ENCODE measurements around the gene CA4.
"Not testable (repeated sequence)": the region's sequence is repeated elsewhere in the genome, so short reads cannot be mapped to it uniquely, and the experiment has no call there.

CA4 gene

DNA sequence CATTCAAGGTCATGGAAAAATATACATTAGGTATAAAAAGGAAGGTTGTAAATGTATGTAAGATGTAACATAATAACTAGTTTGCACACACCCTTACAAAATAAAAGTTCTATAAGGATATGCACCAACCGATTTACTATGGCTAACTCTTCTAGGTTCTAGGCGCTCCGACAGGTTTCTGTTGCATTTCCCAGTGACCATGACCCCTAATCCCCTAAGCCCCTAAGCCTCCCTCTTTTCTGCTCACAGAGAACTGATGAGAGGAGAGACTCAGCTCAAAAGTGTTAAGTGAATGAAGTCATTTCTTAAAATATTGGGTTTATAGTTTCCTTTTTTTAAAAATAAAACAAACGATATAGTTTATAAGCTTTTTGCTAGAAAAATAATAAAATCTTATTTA is 41.1 kb upstream of the CA4 start:
- no peak overlapping the region for H3K4me3 ChIP-seq (ENCODE audit: low read depth, low read length)
- no peak for DNase-seq (ENCODE audit: low read depth)
- TF ChIP-seq, protein P1, sequence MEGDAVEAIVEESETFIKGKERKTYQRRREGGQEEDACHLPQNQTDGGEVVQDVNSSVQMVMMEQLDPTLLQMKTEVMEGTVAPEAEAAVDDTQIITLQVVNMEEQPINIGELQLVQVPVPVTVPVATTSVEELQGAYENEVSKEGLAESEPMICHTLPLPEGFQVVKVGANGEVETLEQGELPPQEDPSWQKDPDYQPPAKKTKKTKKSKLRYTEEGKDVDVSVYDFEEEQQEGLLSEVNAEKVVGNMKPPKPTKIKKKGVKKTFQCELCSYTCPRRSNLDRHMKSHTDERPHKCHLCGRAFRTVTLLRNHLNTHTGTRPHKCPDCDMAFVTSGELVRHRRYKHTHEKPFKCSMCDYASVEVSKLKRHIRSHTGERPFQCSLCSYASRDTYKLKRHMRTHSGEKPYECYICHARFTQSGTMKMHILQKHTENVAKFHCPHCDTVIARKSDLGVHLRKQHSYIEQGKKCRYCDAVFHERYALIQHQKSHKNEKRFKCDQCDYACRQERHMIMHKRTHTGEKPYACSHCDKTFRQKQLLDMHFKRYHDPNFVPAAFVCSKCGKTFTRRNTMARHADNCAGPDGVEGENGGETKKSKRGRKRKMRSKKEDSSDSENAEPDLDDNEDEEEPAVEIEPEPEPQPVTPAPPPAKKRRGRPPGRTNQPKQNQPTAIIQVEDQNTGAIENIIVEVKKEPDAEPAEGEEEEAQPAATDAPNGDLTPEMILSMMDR (conservative IDR thresholded peaks at IDR 0.05; ENCODE audit: low read depth, low read length): no peak

DNA sequence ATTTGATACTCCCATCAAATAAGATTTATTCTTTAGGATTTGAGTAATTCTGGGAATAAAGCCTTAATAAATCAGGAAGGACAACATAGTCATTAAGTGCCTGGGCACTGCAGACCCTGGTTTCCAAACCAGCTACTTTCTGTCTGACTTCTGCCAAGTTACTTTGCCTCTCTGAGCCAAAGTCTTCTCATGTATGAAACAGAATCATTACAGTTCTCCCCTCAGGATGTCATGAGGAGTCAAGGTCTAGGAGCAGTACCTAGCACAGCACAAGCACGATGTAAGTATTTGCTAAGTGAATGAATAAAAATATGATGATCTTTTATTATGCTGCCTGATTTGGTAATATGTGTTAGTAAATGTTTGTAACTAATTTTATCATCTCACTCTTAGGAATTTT is 40.6 kb upstream of the CA4 start:
- TF ChIP-seq, protein P1 (conservative IDR thresholded peaks at IDR 0.05; ENCODE audit: low read depth, low read length): no peak
- no peak overlapping the region for H3K4me3 ChIP-seq (ENCODE audit: low read depth, low read length)
- no peak for DNase-seq (ENCODE audit: low read depth)

DNA sequence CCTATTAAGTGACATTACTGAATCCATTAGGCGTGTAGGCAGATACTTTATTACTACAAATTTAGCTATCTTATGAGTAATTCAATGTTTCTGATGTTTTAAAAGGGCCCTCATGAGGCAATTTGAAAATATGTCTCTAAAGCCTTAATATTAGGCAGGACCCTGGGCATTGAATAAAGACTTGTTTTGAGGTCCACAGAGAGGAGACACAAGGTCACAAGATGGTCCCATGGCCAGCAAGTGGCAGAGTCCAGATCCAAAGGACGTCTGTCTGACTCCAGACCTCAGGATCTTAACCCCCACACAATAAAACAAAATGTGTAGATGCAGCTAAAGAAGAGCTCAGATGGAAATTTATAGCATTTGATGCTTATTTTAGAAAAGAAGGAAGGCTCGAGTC is 39.2 kb upstream of the CA4 start:
- TF ChIP-seq, protein P1 (conservative IDR thresholded peaks at IDR 0.05; ENCODE audit: low read depth, low read length): no peak
- no peak overlapping the region for H3K4me3 ChIP-seq (ENCODE audit: low read depth, low read length)
- DNase-seq (ENCODE audit: low read depth): no peak

DNA sequence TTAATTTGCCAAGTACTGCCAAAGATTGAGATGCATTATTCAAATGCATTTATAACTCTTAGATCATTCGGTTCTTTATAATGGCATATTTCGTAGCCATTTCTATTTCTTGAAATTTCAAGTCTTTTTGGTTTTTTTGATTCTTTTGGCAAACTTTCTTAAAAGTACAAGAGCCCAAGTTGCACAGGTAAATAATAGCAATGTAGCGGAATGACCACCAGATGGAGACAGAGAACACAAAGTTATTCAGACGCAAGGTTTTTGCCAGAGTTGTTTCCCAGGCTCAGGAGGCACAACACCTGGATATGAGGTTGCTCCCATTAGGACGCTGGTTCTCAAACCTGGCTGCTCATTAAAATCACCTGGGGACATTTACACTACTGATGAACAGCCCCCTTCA is 38.1 kb upstream of the CA4 start:
- DNase-seq (ENCODE audit: low read depth); H3K4me3 ChIP-seq (ENCODE audit: low read depth, low read length): not testable (repeated sequence)

DNA sequence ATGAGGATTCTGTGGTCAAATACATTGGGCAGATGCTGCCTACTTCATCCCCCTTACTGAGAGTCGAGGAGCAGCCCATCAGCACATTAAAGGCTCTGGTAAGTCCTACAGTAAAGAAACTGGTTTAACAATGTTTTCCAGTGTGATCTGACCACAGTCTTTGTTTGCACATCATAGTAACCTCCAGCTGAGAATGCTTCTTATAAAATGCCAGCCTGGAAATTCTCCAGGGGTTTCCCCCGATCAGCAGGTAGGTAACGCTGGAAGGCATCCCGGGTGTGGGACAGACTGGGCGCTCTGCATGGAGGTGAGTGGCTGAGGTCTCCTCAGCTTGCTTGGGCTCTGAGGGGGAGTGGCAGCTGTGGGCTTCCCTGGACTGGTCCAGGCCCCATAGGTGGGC is 34.4 kb upstream of the CA4 start:
- not testable (repeated sequence) for DNase-seq (ENCODE audit: low read depth); H3K4me3 ChIP-seq (ENCODE audit: low read depth, low read length)

DNA sequence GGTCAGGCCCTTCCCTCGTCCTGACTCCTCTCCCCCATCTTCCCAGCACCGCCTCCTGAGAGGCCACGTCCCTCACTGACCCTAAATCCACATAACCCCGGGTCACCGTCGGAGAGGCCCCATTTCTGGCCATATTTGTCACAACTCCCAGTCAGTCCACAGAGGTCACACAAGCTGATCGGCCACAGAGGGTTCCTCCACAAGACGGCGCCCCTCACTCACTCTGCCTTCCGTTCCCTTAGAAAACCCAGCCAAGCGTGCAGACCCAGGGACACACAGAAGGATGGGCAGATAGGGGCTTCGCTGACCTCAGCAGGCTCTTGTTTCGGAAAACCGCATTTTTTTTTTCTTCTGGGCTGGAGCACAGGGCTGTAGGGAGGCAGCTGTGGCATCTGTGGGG is 33.6 kb upstream of the CA4 start:
- H3K4me3 ChIP-seq (ENCODE audit: low read depth, low read length); DNase-seq (ENCODE audit: low read depth): not testable (repeated sequence)

DNA sequence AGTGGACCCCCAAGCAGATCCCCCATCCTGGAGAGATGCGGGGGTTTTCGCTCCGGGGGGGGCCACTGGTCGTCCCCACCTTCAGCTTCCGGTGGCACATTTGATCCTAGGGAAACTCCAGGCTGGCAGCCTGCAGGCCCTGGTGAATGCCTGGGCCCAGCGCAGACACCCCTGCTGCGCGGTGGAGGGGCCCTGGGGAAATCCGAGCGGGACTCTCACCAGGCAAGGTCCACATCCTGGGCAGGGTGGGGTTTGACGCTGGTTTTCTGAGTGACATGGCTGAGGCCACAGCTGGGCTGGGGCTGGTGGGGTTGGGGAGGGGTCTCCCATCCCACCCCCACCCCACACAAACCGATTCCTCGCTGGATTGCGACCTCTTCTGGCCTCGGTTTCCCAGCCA is 30.6 kb upstream of the CA4 start:
- not testable (repeated sequence) for DNase-seq (ENCODE audit: low read depth); H3K4me3 ChIP-seq (ENCODE audit: low read depth, low read length)

DNA sequence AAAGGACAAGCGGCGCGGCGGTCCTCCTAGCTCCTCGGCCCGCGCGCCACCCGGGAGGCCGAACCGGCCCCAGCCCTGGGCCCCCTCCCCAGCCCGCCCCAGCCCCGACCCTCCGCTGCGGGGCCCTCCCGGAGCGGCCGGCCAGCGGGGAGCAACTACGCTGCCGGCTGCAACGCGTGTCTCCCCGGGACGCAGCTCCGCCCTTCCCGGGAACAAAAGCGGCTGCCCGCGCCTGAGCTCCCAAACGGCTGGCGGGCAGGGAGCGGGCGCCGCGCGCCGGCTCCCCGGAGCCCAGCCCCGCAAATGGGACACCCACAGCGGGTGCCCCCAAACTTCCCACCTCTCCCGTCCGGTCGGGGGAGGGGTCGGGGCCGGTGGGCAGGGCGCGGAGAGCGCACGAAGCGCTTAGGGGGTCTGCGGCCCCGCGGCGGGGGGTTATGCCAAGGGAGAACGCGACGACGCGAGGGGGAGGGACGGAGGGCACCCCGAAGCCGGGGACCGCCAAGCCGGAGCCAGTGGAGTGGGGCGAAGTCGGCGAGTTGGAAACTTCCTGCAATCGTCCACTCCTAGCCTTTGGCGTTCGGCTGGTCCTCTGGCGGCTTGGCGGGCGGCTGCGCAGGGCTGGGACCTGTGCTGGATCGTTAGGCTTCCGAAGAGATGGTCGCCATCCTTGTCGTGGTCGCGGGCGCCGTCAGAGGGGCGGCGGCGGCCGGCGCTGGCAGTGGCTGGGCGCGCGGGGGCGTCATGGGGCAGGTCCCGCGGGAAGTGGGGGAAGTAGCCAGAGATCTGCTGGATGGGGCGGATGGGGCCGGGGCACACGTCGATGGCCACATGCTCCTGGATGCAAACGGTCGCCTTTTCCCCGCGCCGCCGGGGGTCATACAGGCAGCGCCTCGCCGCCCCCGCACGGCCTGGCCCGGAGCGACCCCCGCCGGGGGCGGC is 29.7 kb upstream of the CA4 start:
- not testable (repeated sequence) for H3K4me3 ChIP-seq (ENCODE audit: low read depth, low read length); DNase-seq (ENCODE audit: low read depth)

DNA sequence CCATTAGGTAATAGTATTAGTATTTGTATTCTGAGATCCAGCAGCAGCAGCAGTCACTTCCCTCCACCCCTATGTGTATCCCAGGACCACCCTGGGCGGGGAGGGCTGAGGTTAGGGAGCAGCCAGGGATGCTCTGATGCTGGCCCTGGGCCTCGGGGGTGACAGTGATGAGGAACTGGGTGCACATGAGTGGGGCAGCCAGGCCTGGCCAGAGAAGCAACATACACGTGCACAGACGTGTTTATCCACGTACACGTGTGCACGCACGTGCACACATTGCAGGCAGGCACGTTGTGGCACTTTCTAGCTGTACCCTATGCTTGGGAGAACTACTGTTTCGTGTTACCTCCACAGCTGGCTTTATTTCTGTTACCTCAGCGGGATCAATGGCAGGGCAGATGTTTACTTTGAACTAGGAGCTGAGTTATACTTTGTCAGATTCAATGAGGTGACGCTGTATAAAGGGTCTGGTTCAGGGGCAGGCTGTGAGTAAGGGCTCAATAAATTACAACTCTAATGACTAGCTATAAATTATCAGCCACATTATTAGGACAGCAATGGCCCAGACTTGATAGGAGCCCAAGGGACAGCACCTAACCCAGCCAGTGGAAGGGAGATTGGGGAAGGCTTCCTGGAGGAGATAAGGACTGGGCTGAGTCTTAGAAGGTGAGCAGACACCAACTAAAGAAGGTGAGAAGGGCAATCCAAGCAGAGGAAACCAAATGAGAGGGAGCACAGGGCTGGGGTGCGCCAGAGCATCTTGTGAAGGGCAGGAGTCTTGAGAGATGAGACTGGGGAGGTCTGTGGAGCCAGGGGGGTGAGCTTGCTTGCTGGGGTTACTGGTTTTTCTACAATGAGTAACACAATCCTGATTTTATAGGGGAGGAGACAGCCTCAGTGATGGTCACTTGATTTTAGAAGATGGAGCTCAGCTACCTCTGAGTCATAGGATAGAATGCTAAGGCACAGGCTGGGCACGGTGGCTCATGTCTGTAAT is 22.4 kb upstream of the CA4 start:
- DNase-seq (ENCODE audit: low read depth): no peak
- TF ChIP-seq, protein P1 (conservative IDR thresholded peaks at IDR 0.05; ENCODE audit: low read depth, low read length): no peak

More for the DNA sequence above, 22.4 kb upstream of the CA4 start:
- no peak overlapping the region for H3K4me3 ChIP-seq (ENCODE audit: low read depth, low read length)
